ENCODE measurements around the gene TYW1B. TPM values are rescaled to one million over a fixed set of nuclear protein-coding genes. Genes with fewer than 3 reads are reported as not detected.
"Not testable (repeated sequence)": the region's sequence is repeated elsewhere in the genome, so short reads cannot be mapped to it uniquely, and the experiment has no call there.

Gene TYW1B
- total and polyA plus RNA-seq, 2 donors (not counting 1 experiment from before 2014, with no cell fraction given), result 4.7 to 6.1 TPM

DNA sequence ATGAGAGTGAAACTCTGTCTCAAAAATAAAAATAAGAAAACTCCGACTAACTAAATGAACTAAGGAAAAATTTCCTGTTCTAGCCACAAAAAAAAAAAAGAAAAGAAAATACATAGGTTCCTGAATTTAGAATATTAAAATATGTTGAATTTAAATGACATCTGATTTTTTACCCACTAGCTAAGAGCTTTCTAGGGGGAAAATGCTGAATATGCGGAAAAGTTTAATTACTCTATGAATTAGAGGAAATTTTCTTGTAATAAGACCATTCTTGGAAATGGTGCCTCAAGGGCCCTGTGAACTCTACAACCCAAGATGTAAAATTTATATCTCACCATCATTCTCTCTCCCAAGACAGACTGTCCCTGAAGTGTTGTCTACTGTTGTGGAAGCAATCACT is 250.9 kb downstream of the TYW1B start:
- H3K79me2 ChIP-seq (ENCODE audit: control insufficient read depth, insufficient read depth, low read length), result no peaks in the 10 kb centered on the region
- H3K4me1 ChIP-seq (ENCODE audit: control insufficient read depth, extremely low read depth, insufficient read depth, low read length), result no peaks in the 10 kb centered on the region
- no peak overlapping the region for H3K4me3 ChIP-seq (replicated peaks in 1 of 4; ENCODE audit: control extremely low read depth in 1 of 4, insufficient read depth in 1 of 4, low read depth in 3 of 4, low read length in 4 of 4)
- no peaks in the 10 kb centered on the region for H4K20me1 ChIP-seq (ENCODE audit: control insufficient read depth, extremely low read depth, insufficient read depth, low read length)
- H2AFZ ChIP-seq (ENCODE audit: low read length), result no peak overlapping the region
- H3K27me3 ChIP-seq (ENCODE audit: control insufficient read depth, insufficient read depth, low read length), result no peaks in the 10 kb centered on the region
- no peak overlapping the region for H3K4me2 ChIP-seq (ENCODE audit: extremely low read depth, insufficient read depth, low read length)
- H3K9me3 ChIP-seq (ENCODE audit: control insufficient read depth, insufficient read depth, low read depth, low read length), result no peaks in the 10 kb centered on the region
- no peak overlapping the region for H3K9ac ChIP-seq (ENCODE audit: insufficient read depth, low read length)
- no peaks in the 10 kb centered on the region for H3K36me3 ChIP-seq (ENCODE audit: control insufficient read depth, insufficient read depth, low read length)
- TF ChIP-seq, protein P1, sequence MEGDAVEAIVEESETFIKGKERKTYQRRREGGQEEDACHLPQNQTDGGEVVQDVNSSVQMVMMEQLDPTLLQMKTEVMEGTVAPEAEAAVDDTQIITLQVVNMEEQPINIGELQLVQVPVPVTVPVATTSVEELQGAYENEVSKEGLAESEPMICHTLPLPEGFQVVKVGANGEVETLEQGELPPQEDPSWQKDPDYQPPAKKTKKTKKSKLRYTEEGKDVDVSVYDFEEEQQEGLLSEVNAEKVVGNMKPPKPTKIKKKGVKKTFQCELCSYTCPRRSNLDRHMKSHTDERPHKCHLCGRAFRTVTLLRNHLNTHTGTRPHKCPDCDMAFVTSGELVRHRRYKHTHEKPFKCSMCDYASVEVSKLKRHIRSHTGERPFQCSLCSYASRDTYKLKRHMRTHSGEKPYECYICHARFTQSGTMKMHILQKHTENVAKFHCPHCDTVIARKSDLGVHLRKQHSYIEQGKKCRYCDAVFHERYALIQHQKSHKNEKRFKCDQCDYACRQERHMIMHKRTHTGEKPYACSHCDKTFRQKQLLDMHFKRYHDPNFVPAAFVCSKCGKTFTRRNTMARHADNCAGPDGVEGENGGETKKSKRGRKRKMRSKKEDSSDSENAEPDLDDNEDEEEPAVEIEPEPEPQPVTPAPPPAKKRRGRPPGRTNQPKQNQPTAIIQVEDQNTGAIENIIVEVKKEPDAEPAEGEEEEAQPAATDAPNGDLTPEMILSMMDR (conservative IDR thresholded peaks at IDR 0.05 in 1 of 2, IDR thresholded peaks at IDR 0.05 in 1 of 2; ENCODE audit: low read depth in 1 of 2, low read length in 2 of 2), result no peak
- TF ChIP-seq EZH2 (IDR thresholded peaks at IDR 0.05; ENCODE audit: low read length, missing control alignments), result no peak
- no peak for DNase-seq (ENCODE audit: low read depth in 2 of 2)
- no peak overlapping the region for H3K27ac ChIP-seq (ENCODE audit: insufficient read depth, low read length)

DNA sequence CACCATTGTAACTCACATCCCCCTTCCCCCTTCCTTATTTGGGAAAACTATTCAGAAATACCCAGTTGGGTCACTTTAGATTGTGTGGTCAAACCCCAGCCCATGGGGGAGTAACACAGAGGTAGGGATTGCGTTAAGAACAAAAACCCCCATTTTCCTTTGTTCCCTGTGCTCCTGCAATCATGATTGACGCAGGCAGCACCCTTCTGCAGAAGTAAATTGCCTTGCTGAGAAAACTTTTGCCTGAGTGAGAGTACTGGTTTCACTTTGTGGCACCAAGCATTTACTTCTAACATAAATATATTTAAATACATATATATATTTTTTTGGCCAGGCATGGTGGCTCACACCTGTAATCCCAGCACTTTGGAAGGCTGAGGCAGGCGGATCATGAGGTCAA is 266.0 kb downstream of the TYW1B start:
- H3K27me3 ChIP-seq (ENCODE audit: control insufficient read depth, insufficient read depth, low read length); H2AFZ ChIP-seq (ENCODE audit: low read length); H3K36me3 ChIP-seq (ENCODE audit: control insufficient read depth, insufficient read depth, low read length); H4K20me1 ChIP-seq (ENCODE audit: control insufficient read depth, extremely low read depth, insufficient read depth, low read length); H3K9me3 ChIP-seq (ENCODE audit: control insufficient read depth, insufficient read depth, low read depth, low read length); H3K4me1 ChIP-seq (ENCODE audit: control insufficient read depth, extremely low read depth, insufficient read depth, low read length); H3K79me2 ChIP-seq (ENCODE audit: control insufficient read depth, insufficient read depth, low read length); DNase-seq (ENCODE audit: low read depth in 2 of 2); H3K4me2 ChIP-seq (ENCODE audit: extremely low read depth, insufficient read depth, low read length); H3K4me3 ChIP-seq (replicated peaks in 1 of 4; ENCODE audit: control extremely low read depth in 1 of 4, insufficient read depth in 1 of 4, low read depth in 3 of 4, low read length in 4 of 4); H3K9ac ChIP-seq (ENCODE audit: insufficient read depth, low read length); H3K27ac ChIP-seq (ENCODE audit: insufficient read depth, low read length): not testable (repeated sequence)

DNA sequence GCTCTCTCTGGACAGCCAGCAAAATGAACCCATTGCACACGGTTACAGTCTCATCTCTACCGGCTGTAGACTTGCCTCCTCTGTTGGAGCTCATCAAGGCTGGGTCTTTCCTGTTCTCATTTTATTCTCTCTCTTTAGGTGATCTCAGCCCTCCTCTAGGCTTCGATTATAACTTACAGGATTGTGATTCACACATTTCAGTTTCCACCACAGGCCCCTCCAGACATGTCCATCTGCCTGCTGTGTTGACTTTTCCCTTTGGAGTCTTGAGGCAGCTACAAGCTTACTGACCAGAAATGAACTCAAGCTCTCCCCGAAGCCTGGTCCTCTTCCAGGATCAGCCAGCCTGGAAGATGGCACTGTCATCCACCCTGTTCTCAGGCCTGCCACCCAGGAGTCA is 268.5 kb downstream of the TYW1B start:
- H3K9me3 ChIP-seq (ENCODE audit: control insufficient read depth, insufficient read depth, low read depth, low read length); H3K9ac ChIP-seq (ENCODE audit: insufficient read depth, low read length); H3K79me2 ChIP-seq (ENCODE audit: control insufficient read depth, insufficient read depth, low read length); H3K4me3 ChIP-seq (replicated peaks in 1 of 4; ENCODE audit: control extremely low read depth in 1 of 4, insufficient read depth in 1 of 4, low read depth in 3 of 4, low read length in 4 of 4); H3K4me2 ChIP-seq (ENCODE audit: extremely low read depth, insufficient read depth, low read length); H3K36me3 ChIP-seq (ENCODE audit: control insufficient read depth, insufficient read depth, low read length); H3K4me1 ChIP-seq (ENCODE audit: control insufficient read depth, extremely low read depth, insufficient read depth, low read length); DNase-seq (ENCODE audit: low read depth in 2 of 2); H2AFZ ChIP-seq (ENCODE audit: low read length); H3K27ac ChIP-seq (ENCODE audit: insufficient read depth, low read length); H4K20me1 ChIP-seq (ENCODE audit: control insufficient read depth, extremely low read depth, insufficient read depth, low read length); H3K27me3 ChIP-seq (ENCODE audit: control insufficient read depth, insufficient read depth, low read length): not testable (repeated sequence)

DNA sequence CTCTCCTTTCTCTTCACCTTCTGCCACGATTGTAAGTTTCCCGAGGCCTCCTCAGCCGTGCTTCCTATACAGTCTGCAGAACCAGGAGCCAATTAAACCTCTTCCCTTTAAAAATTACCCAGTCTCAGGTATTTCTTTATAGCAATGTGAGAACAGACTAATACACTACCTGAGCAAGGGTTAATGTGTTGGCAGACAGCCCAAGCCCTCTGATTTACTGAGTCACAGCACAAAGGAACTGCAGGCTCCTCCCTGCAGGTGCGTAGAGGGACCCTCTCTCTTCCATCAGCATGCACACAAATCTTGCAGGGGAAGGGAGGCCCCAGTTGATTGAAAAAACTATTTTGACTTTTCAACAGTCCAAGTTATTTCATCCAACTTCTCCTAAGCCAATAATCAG is 271.3 kb downstream of the TYW1B start:
- H3K36me3 ChIP-seq (ENCODE audit: control insufficient read depth, insufficient read depth, low read length); H2AFZ ChIP-seq (ENCODE audit: low read length); DNase-seq (ENCODE audit: low read depth in 2 of 2); H3K4me2 ChIP-seq (ENCODE audit: extremely low read depth, insufficient read depth, low read length); H3K79me2 ChIP-seq (ENCODE audit: control insufficient read depth, insufficient read depth, low read length); H3K4me1 ChIP-seq (ENCODE audit: control insufficient read depth, extremely low read depth, insufficient read depth, low read length); H3K27me3 ChIP-seq (ENCODE audit: control insufficient read depth, insufficient read depth, low read length); H3K27ac ChIP-seq (ENCODE audit: insufficient read depth, low read length); H3K4me3 ChIP-seq (replicated peaks in 1 of 4; ENCODE audit: control extremely low read depth in 1 of 4, insufficient read depth in 1 of 4, low read depth in 3 of 4, low read length in 4 of 4); H3K9me3 ChIP-seq (ENCODE audit: control insufficient read depth, insufficient read depth, low read depth, low read length); H4K20me1 ChIP-seq (ENCODE audit: control insufficient read depth, extremely low read depth, insufficient read depth, low read length); H3K9ac ChIP-seq (ENCODE audit: insufficient read depth, low read length): not testable (repeated sequence)

DNA sequence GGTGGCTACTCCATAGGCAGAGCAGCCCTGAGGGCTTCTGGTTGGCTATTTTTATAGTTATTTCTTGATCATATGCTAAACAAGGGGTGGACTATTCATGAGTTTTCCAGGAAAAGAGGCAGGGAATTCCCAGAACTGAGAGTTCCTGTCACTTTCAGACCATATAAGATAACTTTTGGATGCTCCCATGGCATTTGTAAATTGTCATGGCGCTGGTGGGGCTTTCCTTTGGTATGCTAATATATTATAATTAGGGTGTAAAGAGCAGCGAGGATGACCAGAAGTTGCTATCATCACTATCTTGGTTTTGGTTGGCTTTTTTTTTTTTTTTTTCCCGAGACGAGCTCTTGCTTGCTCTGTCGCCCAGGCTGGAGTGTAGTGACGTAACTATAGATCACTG is 272.8 kb downstream of the TYW1B start:
- H3K36me3 ChIP-seq (ENCODE audit: control insufficient read depth, insufficient read depth, low read length); H3K27me3 ChIP-seq (ENCODE audit: control insufficient read depth, insufficient read depth, low read length); H3K9ac ChIP-seq (ENCODE audit: insufficient read depth, low read length); H3K4me2 ChIP-seq (ENCODE audit: extremely low read depth, insufficient read depth, low read length); H3K4me1 ChIP-seq (ENCODE audit: control insufficient read depth, extremely low read depth, insufficient read depth, low read length); H2AFZ ChIP-seq (ENCODE audit: low read length); H3K27ac ChIP-seq (ENCODE audit: insufficient read depth, low read length); H3K9me3 ChIP-seq (ENCODE audit: control insufficient read depth, insufficient read depth, low read depth, low read length); DNase-seq (ENCODE audit: low read depth in 2 of 2); H4K20me1 ChIP-seq (ENCODE audit: control insufficient read depth, extremely low read depth, insufficient read depth, low read length); H3K79me2 ChIP-seq (ENCODE audit: control insufficient read depth, insufficient read depth, low read length); H3K4me3 ChIP-seq (replicated peaks in 1 of 4; ENCODE audit: control extremely low read depth in 1 of 4, insufficient read depth in 1 of 4, low read depth in 3 of 4, low read length in 4 of 4): not testable (repeated sequence)

DNA sequence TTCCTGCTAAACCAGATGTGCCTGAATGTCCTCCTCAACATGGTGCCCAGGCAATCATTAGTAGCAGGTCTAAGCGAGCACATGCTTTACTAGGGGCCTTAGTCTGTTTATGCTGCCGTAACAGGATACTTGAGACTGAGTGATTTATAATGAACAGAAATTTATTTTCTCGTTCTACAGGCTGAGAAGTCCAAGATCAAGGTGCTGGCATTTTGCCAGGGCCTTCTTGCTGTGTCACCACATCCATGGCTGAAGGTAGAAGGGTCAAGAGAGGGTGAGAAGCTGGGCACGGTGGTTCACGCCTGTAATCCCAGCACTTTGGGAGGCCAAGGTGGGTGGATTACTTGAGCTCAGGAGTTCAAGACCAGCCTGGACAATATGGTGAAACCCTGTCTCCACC is 273.6 kb downstream of the TYW1B start:
- H2AFZ ChIP-seq (ENCODE audit: low read length); H4K20me1 ChIP-seq (ENCODE audit: control insufficient read depth, extremely low read depth, insufficient read depth, low read length); DNase-seq (ENCODE audit: low read depth in 2 of 2); H3K4me2 ChIP-seq (ENCODE audit: extremely low read depth, insufficient read depth, low read length); H3K36me3 ChIP-seq (ENCODE audit: control insufficient read depth, insufficient read depth, low read length); H3K27me3 ChIP-seq (ENCODE audit: control insufficient read depth, insufficient read depth, low read length); H3K27ac ChIP-seq (ENCODE audit: insufficient read depth, low read length); H3K79me2 ChIP-seq (ENCODE audit: control insufficient read depth, insufficient read depth, low read length); H3K4me1 ChIP-seq (ENCODE audit: control insufficient read depth, extremely low read depth, insufficient read depth, low read length); H3K9ac ChIP-seq (ENCODE audit: insufficient read depth, low read length); H3K4me3 ChIP-seq (replicated peaks in 1 of 4; ENCODE audit: control extremely low read depth in 1 of 4, insufficient read depth in 1 of 4, low read depth in 3 of 4, low read length in 4 of 4); H3K9me3 ChIP-seq (ENCODE audit: control insufficient read depth, insufficient read depth, low read depth, low read length): not testable (repeated sequence)

Data from fibroblast of lung (primary cell).